CD1c-positive myeloid dendritic cell (primary cell): ENCODE results near the gene GDI2.
"Not testable (repeated sequence)": the region's sequence is repeated elsewhere in the genome, so short reads cannot be mapped to it uniquely, and the experiment has no call there.

Experiments
- DNase-seq: peaks from one replicate; pipeline ENCODE4 v3.0.0-alpha.2; 2016; ENCODE audit errors: extremely low spot score

GDI2 gene

GRCh38 chr10:5783300-5783699, 29.9 kb downstream of the GDI2 start:
- DNase-seq: no peak

GRCh38 chr10:5782174-5782573, 31.1 kb downstream of the GDI2 start:
- DNase-seq: no peak

- DNase-seq: no peak
Observed at GRCh38 chr10:5779730-5780129, 33.5 kb downstream of the GDI2 start.

GRCh38 chr10:5777758-5778157, 35.5 kb downstream of the GDI2 start:
- DNase-seq: not testable (repeated sequence)

- DNase-seq: no peak
Observed at GRCh38 chr10:5776881-5777197, 36.4 kb downstream of the GDI2 start.

GRCh38 chr10:5776136-5776880, 36.9 kb downstream of the GDI2 start:
- no peak for DNase-seq

- peak; percentile 60 for DNase-seq
Observed at GRCh38 chr10:5775685-5776084, 37.5 kb downstream of the GDI2 start.

- no peak for DNase-seq
Observed at GRCh38 chr10:5774987-5775620, 38.1 kb downstream of the GDI2 start.

GRCh38 chr10:5766189-5766588, 47.0 kb downstream of the GDI2 start:
- DNase-seq: no peak

GRCh38 chr10:5765617-5766016, 47.6 kb downstream of the GDI2 start:
- no peak for DNase-seq

GRCh38 chr10:5764422-5765297, 48.6 kb downstream of the GDI2 start:
- DNase-seq: no peak

GRCh38 chr10:5762531-5762930, 50.7 kb downstream of the GDI2 start:
- DNase-seq: no peak

- no peak for DNase-seq
Observed at GRCh38 chr10:5761220-5761619, 52.0 kb downstream of the GDI2 start.

GRCh38 chr10:5760515-5760914, 52.7 kb downstream of the GDI2 start:
- DNase-seq: no peak

GRCh38 chr10:5758927-5759326, 54.3 kb downstream of the GDI2 start:
- no peak for DNase-seq

- no peak for DNase-seq
Observed at GRCh38 chr10:5757766-5758517, 55.3 kb downstream of the GDI2 start.

GRCh38 chr10:5752301-5752871, 60.8 kb downstream of the GDI2 start:
- no peak for DNase-seq

GRCh38 chr10:5751601-5752253, 61.5 kb downstream of the GDI2 start:
- DNase-seq: no peak

GRCh38 chr10:5748394-5748803, 64.8 kb downstream of the GDI2 start:
- no peak for DNase-seq

GRCh38 chr10:5746197-5746596, 67.0 kb downstream of the GDI2 start:
- DNase-seq: no peak

- DNase-seq: no peak
Observed at GRCh38 chr10:5744849-5745248, 68.4 kb downstream of the GDI2 start.
